ENCODE results near the gene SWSAP1.

GRCh38 chr19:11390933-11391680 is 16.6 kb downstream of the SWSAP1 start:
- TF ChIP-seq EZH2phosphoT487 (IDR thresholded peaks at IDR 0.05) (no peak), CTCF (IDR thresholded peaks at IDR 0.05) (no peak), EZH2 (IDR thresholded peaks at IDR 0.05) (no peak)
